ENCODE results near the gene DQX1.

The DQX1 gene

GRCh38 chr2:74512744-74513604 lies 13.1 kb downstream of the DQX1 start:
- no peak for DNase-seq (ENCODE audit: low read depth in 2 of 3, low spot score in 2 of 3)

- no peak for DNase-seq (ENCODE audit: low read depth in 2 of 3, low spot score in 2 of 3)
These were observed 14.7 kb downstream of the DQX1 start for GRCh38 chr2:74511104-74511989.

- no peak for DNase-seq (ENCODE audit: low read depth in 2 of 3, low spot score in 2 of 3)
These were observed 15.8 kb downstream of the DQX1 start for GRCh38 chr2:74510272-74510671.

GRCh38 chr2:74507926-74508520 lies 18.0 kb downstream of the DQX1 start:
- DNase-seq (ENCODE audit: low read depth in 2 of 3, low spot score in 2 of 3), result no peak

GRCh38 chr2:74507145-74507925 lies 18.7 kb downstream of the DQX1 start, which contains the start of gene PCGF1:
Gene PCGF1 (minus strand): TSS chr2:74507695. CDS start chr2:74507668, 27 bp downstream.
- DNase-seq (ENCODE audit: low read depth in 2 of 3, low spot score in 2 of 3), result peak; percentile 92 to 98 (median 94)

GRCh38 chr2:74505448-74506246 lies 20.4 kb downstream of the DQX1 start:
- no peak for DNase-seq (ENCODE audit: low read depth in 2 of 3, low spot score in 2 of 3)

- DNase-seq (ENCODE audit: low read depth in 2 of 3, low spot score in 2 of 3), result no peak
These were observed 21.4 kb downstream of the DQX1 start for GRCh38 chr2:74504591-74504990.

- DNase-seq (ENCODE audit: low read depth in 2 of 3, low spot score in 2 of 3), result no peak
These were observed 22.2 kb downstream of the DQX1 start for GRCh38 chr2:74503506-74504475.

- DNase-seq (ENCODE audit: low read depth in 2 of 3, low spot score in 2 of 3), result peak in 1 of 3 experiments; percentile 52
These were observed 23.1 kb downstream of the DQX1 start for GRCh38 chr2:74502720-74503505.

- no peak for DNase-seq (ENCODE audit: low read depth in 2 of 3, low spot score in 2 of 3)
These were observed 23.8 kb downstream of the DQX1 start for GRCh38 chr2:74502147-74502719.

GRCh38 chr2:74501335-74502071 lies 24.5 kb downstream of the DQX1 start:
- no peak for DNase-seq (ENCODE audit: low read depth in 2 of 3, low spot score in 2 of 3)

GRCh38 chr2:74500578-74500946 lies 25.5 kb downstream of the DQX1 start:
- no peak for DNase-seq (ENCODE audit: low read depth in 2 of 3, low spot score in 2 of 3)

GRCh38 chr2:74499940-74500577 lies 26.0 kb downstream of the DQX1 start:
- no peak for DNase-seq (ENCODE audit: low read depth in 2 of 3, low spot score in 2 of 3)

- no peak for DNase-seq (ENCODE audit: low read depth in 2 of 3, low spot score in 2 of 3)
These were observed 26.6 kb downstream of the DQX1 start, which contains the start of gene LBX2 for GRCh38 chr2:74499267-74499939. Gene LBX2 (minus strand): TSS chr2:74499603. CDS start chr2:74499537, 66 bp downstream.

- no peak for DNase-seq (ENCODE audit: low read depth in 2 of 3, low spot score in 2 of 3)
These were observed 27.3 kb downstream of the DQX1 start for GRCh38 chr2:74498500-74499266.
